Subcutaneous abdominal adipose tissue (tissue), 5 donors: ENCODE data around the gene SLC6A20.

Source experiments
- H3K27ac ChIP-seq: one replicate; pipeline ENCODE4 v1.7.0; 2013; ENCODE audit warnings: low read depth, mild to moderate bottlenecking, inconsistent platforms, low read length, moderate library complexity
- H3K27me3 ChIP-seq, 5 donors: one replicate each; pipeline ENCODE4 v1.7.0; 2013; ENCODE audit warnings: low read length in 5 of 5, inconsistent platforms in 1 of 5; ENCODE audit not compliant: control insufficient read depth in 5 of 5, insufficient read depth in 4 of 5
- H3K36me3 ChIP-seq, 5 donors: one replicate each; pipeline ENCODE4 v1.7.0; 2013; ENCODE audit warnings: low read length in 5 of 5; ENCODE audit not compliant: control insufficient read depth in 5 of 5, insufficient read depth in 5 of 5
- H3K4me1 ChIP-seq, 5 donors: one replicate each; pipeline ENCODE4 v1.7.0; 2013; ENCODE audit warnings: low read length in 5 of 5, mild to moderate bottlenecking in 3 of 5, moderate library complexity in 1 of 5; ENCODE audit not compliant: control insufficient read depth in 5 of 5, insufficient read depth in 5 of 5
- H3K4me3 ChIP-seq, 5 donors: one replicate each; pipeline ENCODE4 v1.7.0; 2013; ENCODE audit warnings: low read length in 5 of 5, low read depth in 1 of 5
- H3K9ac ChIP-seq, 5 donors: one replicate each; pipeline ENCODE4 v1.7.0; 2013; ENCODE audit warnings: low read length in 5 of 5, mild to moderate bottlenecking in 4 of 5, moderate library complexity in 3 of 5
- H3K9me3 ChIP-seq, 5 donors: one replicate each; pipeline ENCODE4 v1.7.0; 2013; ENCODE audit warnings: low read length in 5 of 5; ENCODE audit not compliant: control insufficient read depth in 5 of 5
- donor health status: healthy.
- donor health status: healthy.
- donor health status: healthy.
- donor health status: healthy.
- donor health status: healthy.

Gene SLC6A20

GRCh38 chr3:45793482-45794176 lies 2.7 kb downstream of the SLC6A20 start:
- peaks cover 0 to 15% (median 12%) of the 10 kb centered on the region in 5 donors for H3K4me1 ChIP-seq
- no peak overlapping the region for H3K9ac ChIP-seq
- peaks cover 23 to 43% (median 30%) of the 10 kb centered on the region in 5 donors for H3K27me3 ChIP-seq
- H3K4me3 ChIP-seq: no peak overlapping the region
- no peaks in the 10 kb centered on the region for H3K36me3 ChIP-seq
- H3K27ac ChIP-seq: no peak overlapping the region
- peaks cover 0 to 11% (median 5%) of the 10 kb centered on the region in 5 donors for H3K9me3 ChIP-seq

DNA sequence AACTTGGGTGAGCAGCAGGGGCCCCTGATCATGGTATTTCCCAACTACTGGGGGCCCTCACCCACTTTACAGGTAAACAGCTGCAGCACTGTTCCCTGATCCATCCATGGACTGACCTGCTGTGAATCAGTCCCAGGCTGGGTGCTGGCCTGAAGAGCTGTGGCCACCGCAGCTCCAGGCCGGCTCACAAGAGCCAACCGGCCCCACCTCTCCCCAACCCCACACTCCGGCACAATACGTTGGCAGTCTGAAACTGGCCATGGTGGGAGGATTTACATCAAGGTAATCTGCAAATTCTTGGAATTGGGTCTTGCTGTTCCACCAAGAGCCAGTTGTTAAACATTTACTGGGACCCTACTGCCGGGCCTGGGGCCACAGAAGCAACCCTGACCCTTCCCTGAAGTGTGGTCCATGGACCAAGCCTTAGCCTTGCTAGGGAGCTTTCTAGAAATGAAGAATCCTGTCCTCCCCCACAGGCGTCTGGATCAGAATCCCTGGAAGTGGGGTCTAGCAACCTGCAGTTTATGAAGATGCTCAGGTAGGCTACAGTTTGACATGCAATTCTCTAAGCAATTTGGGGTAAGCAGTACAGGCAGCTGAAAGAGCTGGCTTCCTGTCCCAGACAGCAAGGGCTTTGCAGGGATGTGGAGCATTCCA lies 3.7 kb downstream of the SLC6A20 start:
- no peaks in the 10 kb centered on the region for H3K36me3 ChIP-seq
- H3K4me3 ChIP-seq: no peak overlapping the region
- peaks cover 0 to 11% (median 6%) of the 10 kb centered on the region in 5 donors for H3K9me3 ChIP-seq
- H3K27ac ChIP-seq: no peak overlapping the region
- H3K27me3 ChIP-seq: peaks cover 18 to 34% (median 23%) of the 10 kb centered on the region in 5 donors
- H3K9ac ChIP-seq: no peak overlapping the region
- H3K4me1 ChIP-seq: peaks cover 0 to 15% (median 12%) of the 10 kb centered on the region in 5 donors

- no peak overlapping the region for H3K4me3 ChIP-seq
- H3K36me3 ChIP-seq: no peaks in the 10 kb centered on the region
- H3K4me1 ChIP-seq: peaks cover 0 to 15% (median 12%) of the 10 kb centered on the region in 5 donors
- peaks cover 12 to 30% (median 20%) of the 10 kb centered on the region in 5 donors for H3K27me3 ChIP-seq
- H3K27ac ChIP-seq: no peak overlapping the region
- no peak overlapping the region for H3K9ac ChIP-seq
- H3K9me3 ChIP-seq: peaks cover 0 to 11% (median 6%) of the 10 kb centered on the region in 5 donors
Measured at GRCh38 chr3:45792036-45792435, 4.3 kb downstream of the SLC6A20 start.

DNA sequence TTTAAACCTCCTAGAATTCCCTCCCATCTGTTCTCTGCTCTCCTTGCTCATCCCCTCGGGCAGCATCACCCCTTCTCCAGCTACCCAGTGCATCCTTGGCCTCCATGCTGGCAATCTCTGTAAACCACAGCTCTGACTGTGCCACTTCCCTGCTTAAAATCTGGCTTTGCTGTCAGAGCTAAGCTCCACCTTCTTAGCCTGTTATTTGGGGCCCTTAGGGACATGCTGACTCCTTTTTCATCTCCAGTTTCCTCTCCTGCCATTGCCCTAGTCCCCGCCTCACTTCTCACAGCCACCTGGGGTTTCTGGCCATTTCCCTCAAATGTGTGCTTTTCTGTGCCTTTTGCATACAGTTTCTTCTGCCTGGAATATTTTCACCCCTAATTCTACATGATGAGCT lies 5.7 kb downstream of the SLC6A20 start:
- peaks cover under 1 to 16% (median 6%) of the 10 kb centered on the region in 5 donors for H3K27me3 ChIP-seq
- H3K4me1 ChIP-seq: peaks cover 0 to 7% (median under 1%) of the 10 kb centered on the region in 5 donors
- no peak overlapping the region for H3K27ac ChIP-seq
- H3K9me3 ChIP-seq: peaks cover 0 to 11% (median 6%) of the 10 kb centered on the region in 5 donors
- H3K4me3 ChIP-seq: no peak overlapping the region
- no peaks in the 10 kb centered on the region for H3K36me3 ChIP-seq
- no peak overlapping the region for H3K9ac ChIP-seq

GRCh38 chr3:45789235-45789812 lies 7.0 kb downstream of the SLC6A20 start:
- Histone ChIP-seq H3K9ac (no peak overlapping the region), H3K27me3 (peaks cover 0 to 5% (median 0%) of the 10 kb centered on the region in 5 donors), H3K27ac (no peak overlapping the region), H3K9me3 (peaks cover 0 to 11% (median 6%) of the 10 kb centered on the region in 5 donors), H3K4me1 (peaks cover 0 to 7% (median 0%) of the 10 kb centered on the region in 5 donors), H3K36me3 (no peaks in the 10 kb centered on the region), H3K4me3 (no peak overlapping the region)

GRCh38 chr3:45787551-45787950 lies 8.8 kb downstream of the SLC6A20 start:
- Histone ChIP-seq H3K36me3 (no peaks in the 10 kb centered on the region), H3K9ac (no peak overlapping the region)

GRCh38 chr3:45786801-45787495 lies 9.4 kb downstream of the SLC6A20 start:
- no peaks in the 10 kb centered on the region for H3K27me3 ChIP-seq
- peaks cover 0 to 7% (median 0%) of the 10 kb centered on the region in 5 donors for H3K4me1 ChIP-seq
- no peaks in the 10 kb centered on the region for H3K36me3 ChIP-seq
- H3K4me3 ChIP-seq: no peak overlapping the region
- H3K9ac ChIP-seq: no peak overlapping the region
- H3K9me3 ChIP-seq: peaks cover 0 to 11% (median 6%) of the 10 kb centered on the region in 5 donors
- H3K27ac ChIP-seq: no peak overlapping the region

More at GRCh38 chr3:45787551-45787950, 8.8 kb downstream of the SLC6A20 start:
- H3K9me3 ChIP-seq: peaks cover 0 to 11% (median 6%) of the 10 kb centered on the region in 5 donors
- no peak overlapping the region for H3K27ac ChIP-seq
- no peak overlapping the region for H3K4me3 ChIP-seq
- peaks cover 0 to 7% (median 0%) of the 10 kb centered on the region in 5 donors for H3K4me1 ChIP-seq
- no peaks in the 10 kb centered on the region for H3K27me3 ChIP-seq

DNA sequence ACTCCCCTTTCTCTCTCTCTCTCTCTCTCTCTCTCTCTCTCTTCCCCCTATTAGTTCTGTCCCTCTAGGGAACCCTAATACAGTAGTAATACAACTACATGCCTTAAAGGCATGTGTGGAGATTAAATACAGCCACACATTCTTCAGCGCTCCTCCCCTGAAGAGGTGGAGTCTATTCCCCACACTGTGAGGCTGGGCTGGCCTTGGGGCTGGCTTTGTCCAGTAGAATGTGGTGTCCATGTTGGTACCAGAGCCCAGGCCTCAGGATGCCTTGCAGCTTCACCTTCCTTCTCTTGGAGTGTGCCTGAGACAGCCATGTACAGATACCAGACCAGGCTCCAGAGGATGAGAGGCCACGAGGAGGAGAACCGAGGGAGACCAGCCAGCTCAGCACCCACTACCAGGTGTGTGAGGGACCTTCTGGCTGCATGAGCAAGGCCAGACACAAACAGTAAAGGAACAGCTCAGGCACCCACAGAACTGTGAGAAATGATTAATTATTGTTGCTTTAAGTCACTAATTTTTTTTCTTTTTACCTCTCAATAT lies 10.7 kb downstream of the SLC6A20 start:
- peaks cover 0 to 11% (median 6%) of the 10 kb centered on the region in 5 donors for H3K9me3 ChIP-seq
- peaks cover 0 to 7% (median 0%) of the 10 kb centered on the region in 5 donors for H3K4me1 ChIP-seq
- H3K9ac ChIP-seq: no peak overlapping the region
- H3K27ac ChIP-seq: no peak overlapping the region
- H3K4me3 ChIP-seq: no peak overlapping the region
- no peaks in the 10 kb centered on the region for H3K27me3 ChIP-seq
- no peaks in the 10 kb centered on the region for H3K36me3 ChIP-seq

- Histone ChIP-seq H3K9me3 (peaks cover 0 to under 1% (median 0%) of the 10 kb centered on the region in 5 donors), H3K36me3 (no peaks in the 10 kb centered on the region), H3K4me3 (no peak overlapping the region), H3K27me3 (peaks cover 0 to 3% (median 0%) of the 10 kb centered on the region in 5 donors), H3K4me1 (peaks cover 0 to 7% (median 0%) of the 10 kb centered on the region in 5 donors), H3K27ac (no peak overlapping the region), H3K9ac (no peak overlapping the region)
Measured at GRCh38 chr3:45783667-45784066, 12.7 kb downstream of the SLC6A20 start.
